K562 (cell line): ENCODE measurements around the gene GP1BB. TPM values are rescaled to one million over a fixed set of nuclear protein-coding genes. Genes with fewer than 3 reads are reported as not detected.

ENCODE experiments used
- ADNP ChIP-seq: fragments of 200-800 bp; sonication (Bioruptor generic); IDR thresholded peaks from 2 replicates; pipeline ENCODE4 v1.6.1; 2016; ENCODE audit warnings: missing genetic modification characterization, missing compliant biosample characterization
- BRD4 ChIP-seq: fragments of 200-600 bp; sonication (generic); IDR thresholded peaks from 2 replicates; pipeline ENCODE4 v1.6.1; 2017; ENCODE audit warnings: inconsistent platforms
- CEBPG ChIP-seq, 3 experiments: fragments of 200-800 bp in 1 of 3; sonication (Bioruptor generic) in 1 of 3; sonication (generic) in 1 of 3; formaldehyde crosslinking in 1 of 3; IDR thresholded peaks in 2 of 3; conservative IDR thresholded peaks in 1 of 3; 2 replicates each; pipeline versions ENCODE4 v1.6.1 to v1.8.0; 2016 to 2022; ENCODE audit warnings: missing compliant biosample characterization in 2 of 3, missing genetic modification characterization in 2 of 3, mild to moderate bottlenecking in 1 of 3, missing genetic modification reagents in 1 of 3
- CXXC5 ChIP-seq: fragments of 250-450 bp; sonication (Bioruptor Pico); IDR thresholded peaks from 2 replicates; pipeline ENCODE4 v1.8.0; 2022; ENCODE audit warnings: inconsistent platforms, mild to moderate bottlenecking, moderate library complexity
- FOSL1 ChIP-seq: fragments of 200-800 bp; sonication (Bioruptor generic); conservative IDR thresholded peaks from 2 replicates; pipeline ENCODE4 v1.6.1; 2016; ENCODE audit warnings: missing genetic modification characterization, missing compliant biosample characterization
- GABPB2 ChIP-seq: fragments of 250-450 bp; sonication (Bioruptor Pico); conservative IDR thresholded peaks from 2 replicates; pipeline ENCODE4 v1.5.1; 2021; ENCODE audit warnings: mild to moderate bottlenecking
- HIVEP1 ChIP-seq: fragments of 250-450 bp; sonication (Bioruptor Pico); IDR thresholded peaks from 2 replicates; pipeline ENCODE4 v1.4.0; 2020; ENCODE audit warnings: mild to moderate bottlenecking
- HMBOX1 ChIP-seq: sonication (generic); IDR thresholded peaks from 2 replicates; pipeline ENCODE4 v1.6.1; 2016
- KDM2B ChIP-seq: fragments of 250-450 bp; sonication (Bioruptor Pico); IDR thresholded peaks from 2 replicates; pipeline ENCODE4 v1.8.0; 2021; ENCODE audit warnings: mild to moderate bottlenecking, moderate library complexity
- MAFG ChIP-seq: fragments of 450-650 bp; conservative IDR thresholded peaks from 2 replicates; pipeline ENCODE4 v1.6.1; 2016; ENCODE audit warnings: missing genetic modification characterization, missing compliant biosample characterization
- MITF ChIP-seq: IDR thresholded peaks from 2 replicates; pipeline ENCODE4 v1.6.1; 2014; ENCODE audit warnings: antibody characterized with exemption
- MTA3 ChIP-seq: fragments of 450-650 bp; formaldehyde crosslinking; IDR thresholded peaks from 2 replicates; pipeline ENCODE4 v1.6.1; 2017; ENCODE audit warnings: mild to moderate bottlenecking, borderline replicate concordance
- NR2F6 ChIP-seq: fragments of 450-650 bp; formaldehyde crosslinking; IDR thresholded peaks from 2 replicates; pipeline ENCODE4 v1.4.0; 2020; ENCODE audit warnings: mild to moderate bottlenecking
- PATZ1 ChIP-seq: fragments of 250-450 bp; sonication (Bioruptor Pico); IDR thresholded peaks from 2 replicates; pipeline ENCODE4 v1.5.0; 2020; ENCODE audit warnings: mild to moderate bottlenecking, borderline replicate concordance
- TRIM24 ChIP-seq, 2 experiments: fragments of 450-650 bp; IDR thresholded peaks; 2 replicates each; pipeline ENCODE4 v1.6.1; 2016
- ZNF239 ChIP-seq: fragments of 250-450 bp; sonication (Bioruptor Pico); IDR thresholded peaks from 2 replicates; pipeline ENCODE4 v1.4.0; 2020; ENCODE audit warnings: mild to moderate bottlenecking
- ZNF347 ChIP-seq: fragments of 450-650 bp; formaldehyde crosslinking; IDR thresholded peaks from 2 replicates; pipeline ENCODE4 v1.4.0; 2020; ENCODE audit warnings: low read depth, mild to moderate bottlenecking, moderate library complexity
- ZNF431 ChIP-seq: sonication (generic); formaldehyde crosslinking; IDR thresholded peaks from 2 replicates; pipeline ENCODE4 v1.8.0; 2022; ENCODE audit warnings: mild to moderate bottlenecking, missing genetic modification reagents
- ZNF551 ChIP-seq: fragments of 250-450 bp; sonication (Bioruptor Pico); IDR thresholded peaks from 2 replicates; pipeline ENCODE4 v1.5.0; 2021; ENCODE audit warnings: mild to moderate bottlenecking, moderate library complexity
- ZNF592 ChIP-seq: fragments of 450-650 bp; IDR thresholded peaks from 2 replicates; pipeline ENCODE4 v1.6.1; 2017; ENCODE audit warnings: antibody characterized with exemption, mild to moderate bottlenecking
- polyA plus RNA-seq, 8 experiments: library from polyadenylated mRNA; depleted of rRNA in 4 of 8; stranded (reverse) in 5 of 8; unstranded in 3 of 8; fragments of >200 nt; fragmentation: Nextera tagmentation in 2 of 8; fragmentation: Illumina TruSeq in 1 of 8; extraction: Ambion mirVana in 2 of 8; extraction: Trizol in 1 of 8; gene quantifications; 2 replicates each; pipeline versions ENCODE4 v1.2.1 to v1.2.3, GENCODE V29; 2011 to 2014; ENCODE audit warnings: inconsistent platforms in 1 of 8, missing spikeins in 1 of 8
- total RNA-seq, 7 experiments: library from RNA; depleted of rRNA in 6 of 7; stranded (reverse); fragments of >200 nt in 6 of 7; fragmentation: Illumina TruSeq in 2 of 7; extraction: Trizol in 2 of 7; gene quantifications; 2 replicates each; pipeline versions ENCODE4 v1.2.1 to v1.2.3, GENCODE V29; 2011 to 2021; ENCODE audit warnings: low replicate concordance in 1 of 7

Gene GP1BB
- total and polyA plus RNA-seq, 9 of the 15 experiments (the other 6 are each of a cell fraction or from before 2014, with no cell fraction given): 0.69 to 162 (median 2.8) TPM

GRCh38 chr22:19730655-19731360, 7.5 kb downstream of the GP1BB start (continued):
- no peak; the same call in none of the 2 replicates for TF ChIP-seq MITF
- TF ChIP-seq KDM2B (CRISPR knock-in tag): 0 out of 2 replicates have a peak, but pooled peaks have one; percentile 40
- TF ChIP-seq HIVEP1 (CRISPR knock-in tag): peak; percentile 26; the same call in 1 of the 2 replicates
- no peak for TF ChIP-seq MTA3
- TF ChIP-seq TRIM24 (IDR thresholded peaks at IDR 0.05): peak; percentile 43 to 79; a peak in 3 of 4 replicates
- TF ChIP-seq PATZ1 (CRISPR knock-in tag): no peak
- no peak for TF ChIP-seq ADNP (tag)
- TF ChIP-seq ZNF592: no peak
- TF ChIP-seq HMBOX1: no peak
- no peak for TF ChIP-seq ZNF551 (CRISPR knock-in tag)
- TF ChIP-seq FOSL1 (tag): no peak
- TF ChIP-seq NR2F6 (CRISPR knock-in tag): no peak
- no peak for TF ChIP-seq CEBPG (CRISPR knock-in tag; IDR thresholded peaks at IDR 0.05)
- no peak for TF ChIP-seq CEBPG (tag; conservative IDR thresholded peaks at IDR 0.05 in 1 of 2, IDR thresholded peaks at IDR 0.05 in 1 of 2)
- peak; percentile 89 for TF ChIP-seq CXXC5 (CRISPR knock-in tag)
- TF ChIP-seq GABPB2 (CRISPR knock-in tag): no peak
- TF ChIP-seq BRD4: peak; percentile 84; the same call in 1 of the 2 replicates
- no peak for TF ChIP-seq ZNF431
- 0 out of 2 replicates have a peak, but pooled peaks have one; percentile 39 for TF ChIP-seq MAFG (tag)
- peak; percentile 64; the same call in 1 of the 2 replicates for TF ChIP-seq ZNF239 (CRISPR knock-in tag)
- TF ChIP-seq ZNF347 (CRISPR knock-in tag): no peak; the same call in 1 of the 2 replicates
